Fibroblast of skin of left quadriceps (primary cell): Measurements from ENCODE around the gene SLC13A1.
"Not testable (repeated sequence)": the region's sequence is repeated elsewhere in the genome, so short reads cannot be mapped to it uniquely, and the experiment has no call there.

Source experiments
- DNase-seq, 2 experiments: peaks; one replicate each; pipeline ENCODE4 v3.0.0-alpha.2; 2013; ENCODE audit warnings: low read depth in 2 of 2

SLC13A1 gene

DNA sequence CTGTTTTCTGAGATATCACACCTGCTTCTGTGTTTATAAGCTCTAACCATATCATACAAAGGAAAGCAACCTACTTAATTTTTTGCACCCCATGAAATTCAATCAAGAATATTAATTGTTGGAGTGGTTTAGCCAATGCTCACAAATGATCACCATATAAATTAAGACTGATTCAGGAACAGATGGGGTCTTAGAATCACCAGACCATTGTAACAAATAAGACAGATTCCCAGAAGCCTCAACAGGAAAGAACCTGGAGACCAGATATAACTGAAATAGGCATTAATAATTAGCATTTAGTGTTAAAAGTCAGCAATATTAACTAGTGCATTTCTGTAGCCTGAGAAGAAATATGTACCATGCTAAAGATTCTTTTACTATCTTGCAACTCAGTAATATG, 73.6 kb downstream of the SLC13A1 start:
- no peak for DNase-seq

DNA sequence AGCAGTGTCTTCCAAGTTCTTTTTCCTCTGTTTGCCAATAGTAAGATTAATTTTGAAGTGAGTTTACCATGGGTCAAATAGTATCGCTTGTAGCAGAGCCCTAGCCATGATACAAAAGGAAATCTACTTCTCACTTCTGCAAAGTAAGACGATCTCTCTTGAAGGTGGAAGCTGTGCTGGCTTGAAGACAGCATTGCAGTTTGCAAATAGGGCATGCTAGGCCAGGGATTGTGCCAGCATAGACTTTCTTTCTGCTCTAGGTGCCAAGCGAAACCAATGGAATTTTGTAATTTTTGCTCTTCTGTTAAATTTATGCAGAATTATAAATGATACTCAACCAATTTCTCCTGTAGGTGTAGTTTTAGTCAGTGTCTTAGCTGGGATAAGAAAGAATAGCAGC, 74.5 kb downstream of the SLC13A1 start:
- no peak for DNase-seq

DNA sequence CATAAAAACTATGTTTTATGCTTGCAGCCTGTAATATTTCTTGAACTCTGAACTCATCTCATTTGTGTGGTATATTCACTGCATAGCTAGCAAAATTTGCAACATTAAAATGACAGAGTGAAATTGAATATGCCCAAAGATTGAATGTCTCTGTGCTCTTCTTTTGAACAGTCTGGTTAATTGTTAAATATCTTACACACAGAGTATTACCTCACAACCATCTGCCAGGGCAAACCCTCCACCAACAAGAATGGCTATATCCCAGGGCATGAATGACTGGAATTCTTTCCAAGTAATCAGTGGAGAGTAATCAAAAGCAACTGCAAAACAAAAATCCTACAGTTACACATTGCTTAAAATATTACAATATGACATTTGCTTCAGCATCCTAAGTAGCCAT, 76.9 kb downstream of the SLC13A1 start:
- no peak for DNase-seq

DNA sequence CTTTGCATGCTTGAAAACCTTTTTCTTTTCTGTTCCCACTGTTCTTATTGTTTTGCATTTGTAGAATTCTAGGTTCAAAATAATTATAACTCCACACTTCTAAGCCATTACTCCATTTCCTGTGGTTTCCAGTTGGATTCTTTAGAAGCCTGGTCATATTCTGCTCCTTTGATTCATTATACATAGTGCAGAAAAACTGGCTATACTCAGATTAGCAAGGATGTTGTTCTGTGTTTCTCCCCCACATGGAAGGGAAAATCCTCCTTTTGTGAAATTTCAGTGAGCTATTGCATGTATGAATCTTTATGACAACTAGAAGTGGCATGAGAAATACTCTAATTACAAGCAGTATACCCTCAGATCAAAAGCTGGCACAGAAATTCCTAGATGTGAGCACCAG, 79.5 kb downstream of the SLC13A1 start:
- DNase-seq, result peak; percentile 3 to 20

DNA sequence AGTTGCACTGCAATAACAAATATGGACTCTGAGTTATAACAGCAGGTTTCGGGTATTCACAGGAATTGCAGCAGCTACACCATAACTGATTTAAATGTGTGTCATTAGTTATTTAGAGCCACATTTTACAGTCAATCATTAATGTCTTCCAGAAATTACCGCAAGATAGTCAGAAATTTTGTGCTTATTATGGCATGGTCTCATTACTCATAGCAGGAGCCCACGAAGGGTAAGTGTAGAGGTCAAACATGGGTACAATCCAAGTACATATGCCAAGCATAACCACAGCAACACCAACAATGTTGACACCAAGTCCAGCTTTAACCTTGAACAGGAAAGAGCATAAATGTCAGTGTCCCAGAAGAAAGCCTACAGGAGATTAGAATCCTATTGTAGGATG, 84.4 kb downstream of the SLC13A1 start:
- DNase-seq, result no peak

DNA sequence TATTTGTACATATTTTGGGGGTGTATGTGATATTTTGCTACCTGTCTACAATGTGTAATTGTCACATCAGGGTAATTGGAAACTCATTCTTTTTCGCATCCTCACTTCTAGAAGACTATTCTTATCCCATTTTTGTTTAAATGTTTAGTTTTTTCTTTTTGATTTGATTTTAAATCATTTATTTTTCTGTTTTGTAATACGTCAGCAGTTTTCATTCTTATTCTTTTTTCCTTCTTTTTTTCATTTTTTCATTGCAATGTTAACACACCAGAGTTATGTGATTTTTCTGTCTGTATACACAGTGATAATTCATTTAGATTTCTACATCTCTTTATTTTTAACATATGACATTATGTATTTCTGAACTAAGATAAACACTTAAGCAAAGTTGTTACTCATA, 85.5 kb downstream of the SLC13A1 start:
- DNase-seq, result no peak

DNA sequence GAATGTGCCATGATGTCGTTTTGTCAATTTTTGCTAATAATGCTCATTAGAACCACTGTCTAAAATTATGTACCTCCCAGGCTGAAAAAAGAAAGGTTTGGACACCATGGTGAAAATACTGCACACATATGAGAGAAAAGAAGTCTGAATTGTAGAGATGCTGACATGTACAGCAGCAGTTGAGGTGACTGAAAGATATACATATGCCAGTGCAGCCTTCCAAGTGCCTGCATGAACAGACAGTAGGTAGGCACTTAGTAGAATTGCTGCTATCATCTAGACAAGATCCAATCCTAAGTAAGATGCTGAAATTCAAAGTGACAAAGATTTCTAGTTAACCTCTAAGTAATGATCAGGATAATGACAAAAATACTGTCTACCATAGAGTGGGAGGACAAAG, 86.9 kb downstream of the SLC13A1 start:
- DNase-seq, result no peak

DNA sequence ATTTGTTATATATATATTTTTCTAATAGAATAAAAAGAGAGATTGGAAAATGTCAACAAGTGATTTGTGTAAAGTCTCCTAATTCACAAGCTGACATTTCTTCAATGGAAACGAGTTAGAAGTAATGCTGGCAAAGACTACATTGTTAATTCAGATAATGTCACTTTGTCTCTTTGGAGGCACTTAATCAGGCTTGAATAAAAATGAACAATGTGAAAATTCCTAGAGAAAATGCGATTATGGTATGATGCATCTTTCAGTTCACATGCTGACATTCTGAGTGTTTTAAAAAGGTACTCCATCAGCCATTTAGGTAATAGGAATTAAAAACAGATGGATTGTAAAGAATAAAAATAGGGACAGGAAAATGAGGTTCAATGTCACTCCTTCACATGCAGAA, 100.1 kb downstream of the SLC13A1 start:
- no peak for DNase-seq

DNA sequence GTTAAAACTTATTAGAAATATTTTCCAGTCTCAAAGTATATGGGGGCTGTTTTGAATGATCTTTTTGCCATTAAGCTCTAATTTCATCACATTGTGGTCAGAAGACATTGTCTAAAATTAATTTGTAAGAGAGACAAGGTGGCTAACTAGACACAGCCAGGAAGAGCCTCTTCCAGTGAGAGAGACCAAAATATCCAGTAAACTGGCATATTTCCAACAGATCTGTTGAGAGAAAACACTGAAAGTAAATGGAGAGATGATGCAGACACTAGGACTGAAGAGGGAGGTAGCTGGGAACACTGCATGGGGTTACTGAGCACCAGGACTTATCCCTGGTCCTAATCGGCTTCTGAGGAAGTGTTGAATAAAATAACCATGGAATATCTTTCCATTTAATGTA, 102.8 kb downstream of the SLC13A1 start:
- DNase-seq, result no peak

DNA sequence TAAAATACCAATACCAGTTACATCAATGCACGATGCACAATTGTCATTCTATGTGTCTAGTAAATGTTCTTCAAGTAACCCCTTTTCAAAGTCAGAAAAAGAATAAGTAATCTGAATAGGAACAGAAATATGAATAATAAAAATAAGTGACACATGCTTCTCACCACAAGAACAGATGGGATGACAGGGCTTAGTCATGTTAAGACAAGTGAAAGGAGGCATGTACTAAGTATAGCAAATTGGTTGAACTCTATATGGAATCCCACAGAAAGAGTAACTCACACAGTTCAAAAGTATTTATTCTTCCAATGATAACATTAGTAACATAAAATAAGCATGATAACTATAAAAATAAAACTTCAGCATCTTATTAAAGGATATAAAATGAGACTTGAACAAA, 103.3 kb downstream of the SLC13A1 start:
- no peak for DNase-seq

DNA sequence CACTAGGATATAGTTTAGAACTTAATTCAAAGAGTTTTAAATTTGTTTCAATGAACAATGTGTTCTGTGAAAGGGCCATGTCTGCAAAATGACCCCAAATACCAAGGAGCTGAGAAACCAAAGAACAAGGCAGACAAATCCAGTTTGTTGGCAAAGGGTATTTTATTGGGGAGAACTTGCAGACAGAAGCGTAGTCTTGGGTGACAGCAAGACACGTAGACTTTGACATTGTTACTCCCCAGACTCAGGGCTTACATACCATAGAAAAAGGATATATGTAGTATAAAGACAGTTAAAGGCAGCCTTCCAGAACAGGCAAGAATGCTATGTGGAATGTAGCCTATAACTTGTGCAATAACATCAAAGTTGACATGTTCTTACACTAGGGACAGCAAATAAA, 109.3 kb downstream of the SLC13A1 start:
- no peak for DNase-seq

DNA sequence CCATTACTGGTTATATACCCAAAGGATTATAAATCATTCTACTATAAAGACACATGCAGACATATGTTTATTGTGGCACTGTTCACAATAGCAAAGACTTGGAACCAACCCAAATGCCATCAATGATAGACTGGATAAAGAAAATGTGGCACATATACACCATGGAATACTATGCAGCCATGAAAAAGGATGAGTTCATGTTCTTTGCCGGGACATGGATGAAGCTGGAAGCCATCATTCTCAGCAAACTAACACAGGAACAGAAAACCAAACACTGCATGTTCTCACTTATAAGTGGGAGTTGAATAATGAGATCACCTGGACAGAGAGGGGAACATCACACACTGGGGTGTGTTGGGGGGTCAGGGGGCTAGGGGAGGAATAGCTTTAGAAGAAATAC, 112.9 kb downstream of the SLC13A1 start:
- not testable (repeated sequence) for DNase-seq

DNA sequence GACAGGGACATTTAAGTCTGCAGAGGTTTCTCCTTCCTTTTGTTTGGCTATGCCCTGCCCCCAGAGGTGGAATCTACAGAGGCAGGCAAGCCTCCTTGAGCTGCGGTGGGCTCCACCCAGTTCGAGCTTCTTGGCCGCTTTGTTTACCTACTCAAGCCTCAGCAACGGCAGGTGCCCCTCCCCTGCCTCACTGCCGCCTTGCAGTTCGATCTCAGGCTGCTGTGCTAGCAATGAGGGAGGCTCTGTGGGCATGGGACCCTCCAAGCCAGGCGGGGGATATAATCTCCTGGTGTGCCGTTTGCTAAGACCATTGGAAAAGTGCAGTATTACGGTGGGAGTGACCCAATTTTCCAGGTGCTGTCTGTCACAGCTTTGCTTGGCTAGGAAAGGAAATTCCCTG, 114.9 kb downstream of the SLC13A1 start:
- not testable (repeated sequence) for DNase-seq

DNA sequence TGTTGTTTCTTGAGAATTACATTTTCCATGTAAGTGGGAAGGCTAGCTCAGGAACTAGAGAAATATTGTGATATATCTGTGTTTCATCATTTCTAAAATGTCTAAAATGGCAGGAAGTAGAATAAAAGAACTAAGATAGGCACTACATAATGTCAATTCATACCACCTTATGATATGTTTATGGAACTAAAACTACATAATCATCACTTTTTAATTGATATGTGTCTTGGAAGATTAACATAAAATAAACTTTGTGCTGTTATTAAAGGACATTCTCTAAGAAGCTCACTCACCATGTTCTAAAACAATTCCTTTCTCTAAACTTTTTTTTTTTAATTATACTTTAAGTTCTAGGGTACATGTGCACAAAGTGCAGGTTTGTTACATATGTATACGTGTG, 120.7 kb downstream of the SLC13A1 start:
- DNase-seq, result no peak

DNA sequence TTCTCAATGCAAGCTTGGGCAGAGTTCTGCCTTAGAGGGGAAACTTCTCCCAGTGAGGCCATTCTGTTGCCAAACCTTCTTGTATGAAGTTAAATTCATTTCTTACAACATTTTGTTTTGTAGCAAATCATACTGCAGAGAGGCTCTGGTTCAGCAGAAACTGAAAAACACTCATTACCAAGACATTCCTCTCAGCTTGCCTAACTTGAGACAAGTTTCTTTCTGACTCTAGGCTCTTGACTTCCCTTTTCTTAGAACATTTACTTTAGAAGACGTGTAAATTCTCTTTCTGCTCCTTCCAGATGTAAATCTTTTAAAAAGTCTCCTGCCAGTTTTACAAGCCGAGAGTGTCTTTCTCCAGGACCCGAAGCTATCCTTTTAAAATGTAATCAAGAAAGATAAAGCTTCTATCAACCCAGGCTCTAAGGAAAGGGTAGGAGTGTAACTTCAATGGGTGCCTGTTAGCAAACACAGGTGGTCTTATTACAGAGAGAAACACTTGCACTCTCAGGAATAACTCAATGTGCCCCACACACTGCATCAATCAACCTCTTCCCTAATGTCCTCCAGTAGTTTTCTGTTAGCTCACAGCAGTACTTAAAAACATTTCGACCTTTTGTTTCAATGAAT, 123.8 kb downstream of the SLC13A1 start:
- DNase-seq, result no peak

DNA sequence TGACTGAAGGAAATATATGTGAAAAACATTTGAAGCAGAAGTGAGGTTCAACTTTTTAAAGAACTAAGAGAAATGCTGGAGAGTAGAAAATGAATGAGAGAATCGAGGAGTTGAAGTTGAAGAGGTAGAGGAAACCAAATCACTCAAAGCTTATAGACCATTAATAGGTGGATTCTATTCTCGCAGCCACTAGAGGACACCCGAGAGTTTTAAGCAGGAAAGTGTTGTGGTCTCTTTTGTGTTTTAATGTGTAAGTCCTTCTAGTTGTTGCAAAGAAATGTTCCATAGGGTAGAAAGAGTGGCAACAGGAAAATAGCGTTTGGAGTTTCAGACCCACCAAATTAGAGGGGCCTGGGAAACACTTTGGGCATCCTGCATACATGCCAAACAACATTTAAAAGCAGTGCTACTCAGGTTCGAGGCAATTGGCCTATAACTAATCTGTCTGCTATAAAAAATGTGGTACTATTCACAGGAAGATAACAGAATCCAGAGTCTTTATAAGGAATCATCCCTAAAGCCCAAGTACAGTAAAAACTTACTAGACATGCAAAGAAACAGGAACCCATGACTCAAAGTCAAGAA, 129.0 kb downstream of the SLC13A1 start:
- DNase-seq, result no peak

DNA sequence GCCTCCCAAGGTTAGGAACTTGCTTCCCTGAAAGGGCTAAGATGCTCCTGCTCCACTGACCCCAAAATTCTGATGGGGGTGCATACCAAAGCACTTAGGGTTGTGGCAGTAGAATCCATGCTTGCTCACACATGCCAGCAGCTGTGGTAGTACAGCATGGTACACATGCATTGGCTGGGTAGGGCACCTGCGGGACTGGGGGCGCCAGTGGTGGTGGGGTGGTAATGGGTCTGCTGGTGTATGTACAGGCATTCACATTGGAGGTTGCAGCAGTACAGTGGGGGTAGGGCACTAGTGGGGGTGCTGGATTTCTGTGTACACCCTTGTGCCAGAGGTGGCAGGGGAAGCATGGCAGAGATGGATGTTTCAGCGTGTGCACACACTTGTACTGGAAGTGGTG, 132.0 kb downstream of the SLC13A1 start:
- DNase-seq, result no peak
